H9 (cell line): ENCODE measurements around the gene HSDL2. TPM values are rescaled to one million over a fixed set of nuclear protein-coding genes. Genes with fewer than 3 reads are reported as not detected.
"Not testable (repeated sequence)": the region's sequence is repeated elsewhere in the genome, so short reads cannot be mapped to it uniquely, and the experiment has no call there.

Experiments used
- DNase-seq: peaks from one replicate; pipeline ENCODE4 v3.0.0-alpha.2; 2017
- H2AFZ ChIP-seq: one replicate; pipeline ENCODE4 v1.6.1; 2013; ENCODE audit warnings: mild to moderate bottlenecking, low read length, control low read depth, moderate library complexity
- H2AK5ac ChIP-seq: 2 replicates; pipeline ENCODE4 v1.6.1; 2013; ENCODE audit warnings: low read length, control low read depth, mixed read lengths; ENCODE audit not compliant: insufficient read length
- H2BK120ac ChIP-seq: one replicate; pipeline ENCODE4 v1.6.1; 2013; ENCODE audit warnings: low read depth, mild to moderate bottlenecking, low read length, control low read depth, inconsistent platforms; ENCODE audit not compliant: poor library complexity, severe bottlenecking
- H2BK12ac ChIP-seq: 2 replicates; pipeline ENCODE4 v1.6.1; 2013; ENCODE audit warnings: low read length, control low read depth, mixed read lengths, low read depth; ENCODE audit not compliant: insufficient read length
- H2BK15ac ChIP-seq: 2 replicates; pipeline ENCODE4 v1.6.1; 2013; ENCODE audit warnings: low read depth, low read length, control low read depth
- H2BK20ac ChIP-seq: one replicate; pipeline ENCODE4 v1.6.1; 2013; ENCODE audit warnings: low read depth, mild to moderate bottlenecking, low read length, control low read depth, inconsistent platforms; ENCODE audit not compliant: poor library complexity, severe bottlenecking
- H2BK5ac ChIP-seq: 2 replicates; pipeline ENCODE4 v1.6.1; 2013; ENCODE audit warnings: low read length, control low read depth, mixed read lengths; ENCODE audit not compliant: insufficient read length
- H3K14ac ChIP-seq: 2 replicates; pipeline ENCODE4 v1.6.1; 2013; ENCODE audit warnings: low read length, control low read depth; ENCODE audit not compliant: insufficient read depth
- H3K18ac ChIP-seq: 2 replicates; pipeline ENCODE4 v1.6.1; 2013; ENCODE audit warnings: low read depth, mild to moderate bottlenecking, mixed read lengths, low read length, control low read depth; ENCODE audit not compliant: insufficient read length
- H3K23ac ChIP-seq: 2 replicates; pipeline ENCODE4 v1.6.1; 2013; ENCODE audit warnings: low read length, control low read depth, mixed read lengths, low read depth; ENCODE audit not compliant: insufficient read length
- H3K23me2 ChIP-seq: 2 replicates; pipeline ENCODE4 v1.6.1; 2013; ENCODE audit warnings: low read depth, mild to moderate bottlenecking, mixed read lengths, low read length, control low read depth; ENCODE audit not compliant: insufficient read length, poor library complexity, severe bottlenecking
- H3K27ac ChIP-seq: 2 replicates; pipeline ENCODE4 v1.5.1; 2013; ENCODE audit warnings: low read length, control low read depth, mixed read lengths, low read depth; ENCODE audit not compliant: insufficient read length
- H3K27me3 ChIP-seq: 2 replicates; pipeline ENCODE4 v1.6.1; 2013; ENCODE audit warnings: low read length, control low read depth, inconsistent platforms; ENCODE audit not compliant: insufficient read depth
- H3K4ac ChIP-seq: 2 replicates; pipeline ENCODE4 v1.6.1; 2013; ENCODE audit warnings: low read depth, mild to moderate bottlenecking, control low read depth, inconsistent platforms, low read length, moderate library complexity
- H3K4me1 ChIP-seq: 2 replicates; pipeline ENCODE4 v1.6.1; 2013; ENCODE audit warnings: low read length, control low read depth, inconsistent platforms; ENCODE audit not compliant: insufficient read depth
- H3K4me2 ChIP-seq: 2 replicates; pipeline ENCODE4 v1.6.1; 2013; ENCODE audit warnings: low read length, control low read depth, mixed read lengths; ENCODE audit not compliant: insufficient read length, insufficient read depth
- H3K56ac ChIP-seq: 2 replicates; pipeline ENCODE4 v1.6.1; 2013; ENCODE audit warnings: low read depth, mild to moderate bottlenecking, mixed read lengths, low read length, control low read depth; ENCODE audit not compliant: insufficient read length
- H3K79me1 ChIP-seq: 2 replicates; pipeline ENCODE4 v1.6.1; 2013; ENCODE audit warnings: low read depth, mild to moderate bottlenecking, moderate library complexity, low read length, control low read depth, inconsistent platforms; ENCODE audit not compliant: insufficient read depth, poor library complexity, severe bottlenecking
- H3K79me2 ChIP-seq: 2 replicates; pipeline ENCODE4 v1.6.1; 2013; ENCODE audit warnings: low read length, control low read depth, inconsistent platforms; ENCODE audit not compliant: insufficient read depth
- H3K9ac ChIP-seq: 2 replicates; pipeline ENCODE4 v1.6.1; 2013; ENCODE audit warnings: low read length, control low read depth, mixed read lengths; ENCODE audit not compliant: insufficient read length; ENCODE audit errors: extremely low read depth
- H3K9me3 ChIP-seq: one replicate; pipeline ENCODE4 v1.6.1; 2013; ENCODE audit warnings: low read depth, low read length, inconsistent platforms; ENCODE audit not compliant: control insufficient read depth
- H3T11ph ChIP-seq: one replicate; pipeline ENCODE4 v1.6.1; 2013; ENCODE audit warnings: mild to moderate bottlenecking, low read length, control low read depth, inconsistent platforms
- H4K20me1 ChIP-seq: one replicate; pipeline ENCODE4 v1.6.1; 2013; ENCODE audit not compliant: control insufficient read depth, insufficient read length, insufficient read depth
- H4K5ac ChIP-seq: 2 replicates; pipeline ENCODE4 v1.6.1; 2013; ENCODE audit warnings: low read depth, mild to moderate bottlenecking, mixed read lengths, low read length, control low read depth; ENCODE audit not compliant: insufficient read length
- H4K8ac ChIP-seq: replicated peaks from 2 replicates; pipeline ENCODE4 v1.6.1; 2013; ENCODE audit warnings: low read length, control low read depth, mixed read lengths, low read depth; ENCODE audit not compliant: insufficient read length
- H4K91ac ChIP-seq: 2 replicates; pipeline ENCODE4 v1.6.1; 2013; ENCODE audit warnings: low read depth, mild to moderate bottlenecking, moderate library complexity, mixed read lengths, low read length, control low read depth; ENCODE audit not compliant: insufficient read length
- H3K27ac Mint-ChIP-seq, 3 experiments: 2 replicates in 2 of 3; 3 replicates in 1 of 3; pipeline ENCODE4 v1.8.0; 2020 to 2021; ENCODE audit warnings: mixed read lengths in 3 of 3, mild to moderate bottlenecking in 1 of 3, moderate library complexity in 1 of 3
- H3K27me3 Mint-ChIP-seq: 2 replicates; pipeline ENCODE4 v1.8.0; 2021; ENCODE audit warnings: low read depth, mild to moderate bottlenecking, moderate library complexity, mixed read lengths
- H3K36me3 Mint-ChIP-seq, 3 experiments: 2 replicates in 2 of 3; 3 replicates in 1 of 3; pipeline ENCODE4 v1.8.0; 2020 to 2021; ENCODE audit warnings: low read depth in 3 of 3, mixed read lengths in 3 of 3; ENCODE audit not compliant: insufficient read depth in 1 of 3
- H3K4me1 Mint-ChIP-seq, 2 experiments: 2 replicates each; pipeline ENCODE4 v1.8.0; 2020; ENCODE audit warnings: mixed read lengths in 2 of 2
- H3K4me3 Mint-ChIP-seq, 2 experiments: 2 replicates in 1 of 2; 3 replicates in 1 of 2; pipeline ENCODE4 v1.8.0; 2020 to 2021; ENCODE audit warnings: mild to moderate bottlenecking in 2 of 2, mixed read lengths in 2 of 2, moderate library complexity in 1 of 2
- H3K9me3 Mint-ChIP-seq, 2 experiments: 2 replicates in 1 of 2; 3 replicates in 1 of 2; pipeline ENCODE4 v1.8.0; 2020; ENCODE audit warnings: mild to moderate bottlenecking in 2 of 2, mixed read lengths in 2 of 2, moderate library complexity in 1 of 2
- CTCF ChIP-seq: fragments of 200-600 bp; sonication (generic); conservative IDR thresholded peaks from 3 replicates; pipeline ENCODE4 v1.8.0; 2021; ENCODE audit warnings: antibody characterized with exemption, mild to moderate bottlenecking
- WGBS: extraction: QIAGEN DNeasy Blood & Tissue Kit; methylation state at CpG from one replicate; pipeline ENCODE4 v1.1.7; 2013; ENCODE audit warnings: missing lambda C conversion rate, low lambda C conversion rate, mixed read lengths; ENCODE audit not compliant: insufficient read length; ENCODE audit errors: extremely low coverage; 5-methylcytosine and 5-hydroxymethylcytosine counted together
- total RNA-seq: library from RNA; stranded (reverse); gene quantifications from 2 replicates; pipeline ENCODE4 v1.2.1, GENCODE V29; 2021

The HSDL2 gene
- total RNA-seq, 1 experiment from 2014 or later: 16.6 TPM

DNA sequence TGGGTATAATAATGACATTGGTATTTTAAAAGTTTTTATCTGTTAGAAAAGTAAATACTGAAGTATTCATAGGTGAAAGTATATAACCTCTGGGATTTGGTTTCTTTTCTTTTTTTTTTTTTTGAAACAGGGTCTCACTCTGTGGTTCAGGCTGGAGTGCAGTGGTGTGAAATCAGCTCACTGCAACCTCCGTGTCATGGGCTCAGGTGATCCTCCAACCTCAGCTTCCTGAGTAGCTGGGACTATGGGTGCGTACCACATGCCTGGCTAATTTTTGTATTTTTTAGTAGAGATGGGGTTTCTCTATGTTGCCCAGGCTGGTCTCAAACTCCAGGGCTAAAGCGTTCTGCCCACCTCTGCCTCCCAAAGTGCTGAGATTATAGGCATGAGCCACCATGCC is 7.2 kb downstream of the HSDL2 start:
- no peak overlapping the region for H3K4ac ChIP-seq
- H3K27me3 Mint-ChIP-seq: no peaks in the 10 kb centered on the region
- no peak for DNase-seq
- no peaks in the 10 kb centered on the region for H3K27me3 ChIP-seq
- no peaks in the 10 kb centered on the region for H3K9me3 ChIP-seq
- no peaks in the 10 kb centered on the region for H3K4me1 ChIP-seq
- H2AK5ac ChIP-seq: no peak overlapping the region
- no peaks in the 10 kb centered on the region for H4K20me1 ChIP-seq
- WGBS: no CpG with 5 or more reads among the region's 3 CpGs
- H3K4me3 Mint-ChIP-seq: no peak overlapping the region
- no peak overlapping the region for H3K27ac Mint-ChIP-seq
- no peaks in the 10 kb centered on the region for H3K9me3 Mint-ChIP-seq
- no peak overlapping the region for H3K4me2 ChIP-seq
- no peak overlapping the region for H4K8ac ChIP-seq
- no peaks in the 10 kb centered on the region for H3K79me1 ChIP-seq
- H3T11ph ChIP-seq: no peak overlapping the region
- H3K23me2 ChIP-seq: no peaks in the 10 kb centered on the region
- no peak overlapping the region for H2BK15ac ChIP-seq
- no peak overlapping the region for H2BK120ac ChIP-seq
- H3K23ac ChIP-seq: no peak overlapping the region
- H2BK12ac ChIP-seq: no peak overlapping the region
- no peak overlapping the region for H4K91ac ChIP-seq
- TF ChIP-seq CTCF: no peak
- peaks cover 1% of the 10 kb centered on the region; the same call in 1 of the 2 replicates for H3K79me2 ChIP-seq
- H2BK20ac ChIP-seq: no peak overlapping the region
- H3K36me3 Mint-ChIP-seq: peaks cover 0 to 2% (median 0%) of the 10 kb centered on the region in 3 experiments; a peak in 2 of 7 replicates
- no peak overlapping the region for H3K56ac ChIP-seq
- H3K27ac ChIP-seq: no peak overlapping the region
- H4K5ac ChIP-seq: no peak overlapping the region
- no peak overlapping the region for H2BK5ac ChIP-seq
- no peak overlapping the region for H3K14ac ChIP-seq
- H3K9ac ChIP-seq: no peak overlapping the region
- no peak overlapping the region for H3K18ac ChIP-seq
- H3K4me1 Mint-ChIP-seq: peaks cover 3 to 4% of the 10 kb centered on the region in 2 experiments
- H2AFZ ChIP-seq: no peak overlapping the region

GRCh38 chr9:112389897-112390296 is 10.0 kb downstream of the HSDL2 start:
- not testable (repeated sequence) for H3K23ac ChIP-seq, H3K36me3 Mint-ChIP-seq, H2AFZ ChIP-seq, DNase-seq, H3K23me2 ChIP-seq, H3K9me3 ChIP-seq, H3K79me2 ChIP-seq, H3K56ac ChIP-seq, H3K27me3 Mint-ChIP-seq, H2AK5ac ChIP-seq, H3T11ph ChIP-seq, H3K27ac Mint-ChIP-seq, H4K20me1 ChIP-seq, H2BK5ac ChIP-seq, H3K9me3 Mint-ChIP-seq, H2BK12ac ChIP-seq, H3K4me2 ChIP-seq, H3K4ac ChIP-seq, H3K14ac ChIP-seq, H4K8ac ChIP-seq, H2BK20ac ChIP-seq, H3K4me1 ChIP-seq, H2BK120ac ChIP-seq, H3K27me3 ChIP-seq, H3K27ac ChIP-seq, H4K91ac ChIP-seq, H4K5ac ChIP-seq, H3K4me3 Mint-ChIP-seq, H3K79me1 ChIP-seq, H3K18ac ChIP-seq, H3K9ac ChIP-seq, H2BK15ac ChIP-seq
- H3K4me1 Mint-ChIP-seq: peaks cover 9 to 13% of the 10 kb centered on the region in 2 experiments
- WGBS: no CpG with 5 or more reads among the region's 3 CpGs
